ENCODE results near the gene NPW.

Gene NPW

GRCh38 chr16:2026461-2027023 is 7.0 kb downstream of the NPW start, which contains the start of gene NHERF2:
Gene NHERF2, plus strand, starts transcription at chr16:2026902. Its CDS starts 104 bp downstream, at chr16:2027006.
- no peak for DNase-seq (ENCODE audit: low read depth, low spot score)
- TF ChIP-seq POLR2AphosphoS5 (IDR thresholded peaks at IDR 0.05; ENCODE audit: borderline replicate concordance, low read depth, low read length) (no peak), EZH2 (IDR thresholded peaks at IDR 0.05) (no peak), FOXP2 (optimal IDR thresholded peaks at IDR 0.05; ENCODE audit: control extremely low read depth, extremely low read length, insufficient read depth) (no peak)
- peak within 1 kb of the TSS; percentile 49 for H3K9ac ChIP-seq (ENCODE audit: insufficient read length)
- no peaks in the 10 kb centered on the region for H3K9me3 ChIP-seq (ENCODE audit: low read depth, low read length)
- no peak within 1 kb of the TSS for H3K27ac ChIP-seq
- H3K4me3 ChIP-seq: peak within 1 kb of the TSS; percentile 78
- H3K36me3 ChIP-seq (ENCODE audit: insufficient read depth, low read length): no peaks in the 10 kb centered on the region

GRCh38 chr16:2027024-2028010 is 7.7 kb downstream of the NPW start:
- TF ChIP-seq FOXP2 (optimal IDR thresholded peaks at IDR 0.05; ENCODE audit: control extremely low read depth, extremely low read length, insufficient read depth) (no peak), POLR2AphosphoS5 (IDR thresholded peaks at IDR 0.05; ENCODE audit: borderline replicate concordance, low read depth, low read length) (no peak), EZH2 (IDR thresholded peaks at IDR 0.05) (no peak)
- Histone ChIP-seq H3K9me3 (ENCODE audit: low read depth, low read length) (no peaks in the 10 kb centered on the region), H3K36me3 (ENCODE audit: insufficient read depth, low read length) (no peaks in the 10 kb centered on the region), H3K27ac (no peak overlapping the region), H3K4me3 (peak overlapping the region; percentile 78), H3K9ac (ENCODE audit: insufficient read length) (peak overlapping the region; percentile 49)
- DNase-seq (ENCODE audit: low read depth, low spot score): no peak

- no peak overlapping the region for H3K9ac ChIP-seq (ENCODE audit: insufficient read length)
- peak overlapping the region; percentile 78 for H3K4me3 ChIP-seq
- no peak for TF ChIP-seq FOXP2 (optimal IDR thresholded peaks at IDR 0.05; ENCODE audit: control extremely low read depth, extremely low read length, insufficient read depth)
- no peak for TF ChIP-seq EZH2 (IDR thresholded peaks at IDR 0.05)
- no peak for TF ChIP-seq POLR2AphosphoS5 (IDR thresholded peaks at IDR 0.05; ENCODE audit: borderline replicate concordance, low read depth, low read length)
- H3K27ac ChIP-seq: no peak overlapping the region
- no peaks in the 10 kb centered on the region for H3K36me3 ChIP-seq (ENCODE audit: insufficient read depth, low read length)
- H3K9me3 ChIP-seq (ENCODE audit: low read depth, low read length): no peaks in the 10 kb centered on the region
- DNase-seq (ENCODE audit: low read depth, low spot score): no peak
These were observed 8.6 kb downstream of the NPW start for GRCh38 chr16:2028146-2028545.

GRCh38 chr16:2028620-2029220 is 9.1 kb downstream of the NPW start:
- no peak overlapping the region for H3K4me3 ChIP-seq

GRCh38 chr16:2029350-2029749 is 9.8 kb downstream of the NPW start:
- H3K4me3 ChIP-seq: no peak overlapping the region
- H3K9ac ChIP-seq (ENCODE audit: insufficient read length): no peak overlapping the region
- no peak for DNase-seq (ENCODE audit: low read depth, low spot score)
- no peak overlapping the region for H3K27ac ChIP-seq
- no peak for TF ChIP-seq EZH2 (IDR thresholded peaks at IDR 0.05)
- TF ChIP-seq FOXP2 (optimal IDR thresholded peaks at IDR 0.05; ENCODE audit: control extremely low read depth, extremely low read length, insufficient read depth): no peak
- no peak for TF ChIP-seq POLR2AphosphoS5 (IDR thresholded peaks at IDR 0.05; ENCODE audit: borderline replicate concordance, low read depth, low read length)
- no peaks in the 10 kb centered on the region for H3K9me3 ChIP-seq (ENCODE audit: low read depth, low read length)
- no peaks in the 10 kb centered on the region for H3K36me3 ChIP-seq (ENCODE audit: insufficient read depth, low read length)

More at GRCh38 chr16:2028620-2029220, 9.1 kb downstream of the NPW start:
- TF ChIP-seq EZH2 (IDR thresholded peaks at IDR 0.05) (no peak), POLR2AphosphoS5 (IDR thresholded peaks at IDR 0.05; ENCODE audit: borderline replicate concordance, low read depth, low read length) (no peak), FOXP2 (optimal IDR thresholded peaks at IDR 0.05; ENCODE audit: control extremely low read depth, extremely low read length, insufficient read depth) (no peak)
- H3K36me3 ChIP-seq (ENCODE audit: insufficient read depth, low read length): no peaks in the 10 kb centered on the region
- no peak for DNase-seq (ENCODE audit: low read depth, low spot score)
- no peaks in the 10 kb centered on the region for H3K9me3 ChIP-seq (ENCODE audit: low read depth, low read length)
- no peak overlapping the region for H3K27ac ChIP-seq
- H3K9ac ChIP-seq (ENCODE audit: insufficient read length): no peak overlapping the region

- H3K9ac ChIP-seq (ENCODE audit: insufficient read length): no peak overlapping the region
- no peaks in the 10 kb centered on the region for H3K36me3 ChIP-seq (ENCODE audit: insufficient read depth, low read length)
- peak overlapping the region; percentile 80; the same call in 1 of the 2 replicates for H3K27ac ChIP-seq
- no peak for TF ChIP-seq EZH2 (IDR thresholded peaks at IDR 0.05)
- no peak for TF ChIP-seq POLR2AphosphoS5 (IDR thresholded peaks at IDR 0.05; ENCODE audit: borderline replicate concordance, low read depth, low read length)
- no peak for TF ChIP-seq FOXP2 (optimal IDR thresholded peaks at IDR 0.05; ENCODE audit: control extremely low read depth, extremely low read length, insufficient read depth)
- H3K9me3 ChIP-seq (ENCODE audit: low read depth, low read length): no peaks in the 10 kb centered on the region
- DNase-seq (ENCODE audit: low read depth, low spot score): no peak
- H3K4me3 ChIP-seq: no peak overlapping the region
These were observed 10.5 kb downstream of the NPW start for GRCh38 chr16:2030036-2030435.

- Histone ChIP-seq H3K4me3 (no peak overlapping the region), H3K9me3 (ENCODE audit: low read depth, low read length) (no peaks in the 10 kb centered on the region), H3K27ac (peak overlapping the region; percentile 80), H3K36me3 (ENCODE audit: insufficient read depth, low read length) (no peaks in the 10 kb centered on the region), H3K9ac (ENCODE audit: insufficient read length) (no peak overlapping the region)
- TF ChIP-seq EZH2 (IDR thresholded peaks at IDR 0.05) (no peak), POLR2AphosphoS5 (IDR thresholded peaks at IDR 0.05; ENCODE audit: borderline replicate concordance, low read depth, low read length) (no peak), FOXP2 (optimal IDR thresholded peaks at IDR 0.05; ENCODE audit: control extremely low read depth, extremely low read length, insufficient read depth) (no peak)
- no peak for DNase-seq (ENCODE audit: low read depth, low spot score)
These were observed 11.5 kb downstream of the NPW start for GRCh38 chr16:2031081-2031577.
